Measurements from ENCODE around the gene FBXL16.

- TF ChIP-seq, protein P1, sequence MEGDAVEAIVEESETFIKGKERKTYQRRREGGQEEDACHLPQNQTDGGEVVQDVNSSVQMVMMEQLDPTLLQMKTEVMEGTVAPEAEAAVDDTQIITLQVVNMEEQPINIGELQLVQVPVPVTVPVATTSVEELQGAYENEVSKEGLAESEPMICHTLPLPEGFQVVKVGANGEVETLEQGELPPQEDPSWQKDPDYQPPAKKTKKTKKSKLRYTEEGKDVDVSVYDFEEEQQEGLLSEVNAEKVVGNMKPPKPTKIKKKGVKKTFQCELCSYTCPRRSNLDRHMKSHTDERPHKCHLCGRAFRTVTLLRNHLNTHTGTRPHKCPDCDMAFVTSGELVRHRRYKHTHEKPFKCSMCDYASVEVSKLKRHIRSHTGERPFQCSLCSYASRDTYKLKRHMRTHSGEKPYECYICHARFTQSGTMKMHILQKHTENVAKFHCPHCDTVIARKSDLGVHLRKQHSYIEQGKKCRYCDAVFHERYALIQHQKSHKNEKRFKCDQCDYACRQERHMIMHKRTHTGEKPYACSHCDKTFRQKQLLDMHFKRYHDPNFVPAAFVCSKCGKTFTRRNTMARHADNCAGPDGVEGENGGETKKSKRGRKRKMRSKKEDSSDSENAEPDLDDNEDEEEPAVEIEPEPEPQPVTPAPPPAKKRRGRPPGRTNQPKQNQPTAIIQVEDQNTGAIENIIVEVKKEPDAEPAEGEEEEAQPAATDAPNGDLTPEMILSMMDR (IDR thresholded peaks at IDR 0.05): no peak
- no peak for TF ChIP-seq POLR2A (IDR thresholded peaks at IDR 0.05)
Observed at GRCh38 chr16:725041-725376, 19.4 kb upstream of the FBXL16 start.
